Gastrocnemius medialis (tissue), 4 donors: ENCODE results near the gene YJU2. TPM values are rescaled to one million over a fixed set of nuclear protein-coding genes. Genes with fewer than 3 reads are reported as not detected.

Experiments
- ATAC-seq, 2 donors: fragments of 150-250 bp; one replicate each; pipeline ENCODE4 v1.9.1; 2016
- DNase-seq, 2 donors: peaks; one replicate each; pipeline ENCODE4 v3.0.0-alpha.2; 2019
- H3K27ac ChIP-seq, 4 donors: fragments of 200-600 bp; sonication (generic); 1 replicate in 1 of 4; 2 replicates in 3 of 4; pipeline ENCODE4 v1.5.1; 2016 to 2018; ENCODE audit warnings: mild to moderate bottlenecking in 2 of 4, moderate library complexity in 1 of 4
- H3K27me3 ChIP-seq, 3 donors: fragments of 200-600 bp; sonication (generic) in 2 of 3; 1 replicate in 1 of 3; 2 replicates in 2 of 3; pipeline versions ENCODE4 v1.5.1 to v1.6.0; 2016 to 2019; ENCODE audit warnings: mild to moderate bottlenecking in 1 of 3, moderate library complexity in 1 of 3
- H3K36me3 ChIP-seq, 2 donors: fragments of 200-600 bp; sonication (generic) in 1 of 2; one replicate each; pipeline ENCODE4 v1.5.1; 2017 to 2018
- H3K4me1 ChIP-seq, 2 donors: fragments of 200-600 bp; sonication (generic) in 1 of 2; one replicate each; pipeline ENCODE4 v1.5.1; 2016 to 2017; ENCODE audit warnings: mild to moderate bottlenecking in 2 of 2
- H3K4me3 ChIP-seq, 4 donors: fragments of 200-600 bp; sonication (generic) in 3 of 4; 1 replicate in 1 of 4; 2 replicates in 3 of 4; pipeline ENCODE4 v1.5.1; 2016 to 2019; ENCODE audit warnings: mild to moderate bottlenecking in 2 of 4
- H3K9me3 ChIP-seq, 3 donors: fragments of 200-600 bp; sonication (generic) in 2 of 3; 1 replicate in 1 of 3; 2 replicates in 2 of 3; pipeline ENCODE4 v1.5.1; 2016 to 2019
- POLR2A ChIP-seq, 2 donors: fragments of 450-650 bp; IDR thresholded peaks; one replicate each; pipeline ENCODE4 v1.6.1; 2017; ENCODE audit warnings: antibody characterized with exemption in 2 of 2, mild to moderate bottlenecking in 2 of 2, moderate library complexity in 2 of 2
- in situ Hi-C, 4 donors: fragments of 200-750 bp; cut with MboI; loops; one replicate each; pipeline versions ENCODE4 v1.15.0 to v1.8.0; 2017; ENCODE audit warnings: low sequenced_read_pairs in 4 of 4
- intact Hi-C: fragments of 100-400 bp; cut with DNase I; formaldehyde crosslinking; loops from one replicate; pipeline ENCODE4 v1.15.1; 2023; ENCODE audit warnings: low total_unique reads
- total RNA-seq, 4 donors: library from RNA; depleted of rRNA; stranded (reverse); fragments of >200 nt; gene quantifications; one replicate each; pipeline versions ENCODE4 v1.1.0 to v1.2.3, GENCODE V29; 2016
- TF ChIP-seq, protein P1 (sequence below), 5 experiments: fragments of 450-650 bp in 3 of 5; fragments of 200-600 bp in 2 of 5; sonication (generic) in 2 of 5; IDR thresholded peaks in 4 of 5; conservative IDR thresholded peaks in 1 of 5; 1 replicate in 4 of 5; 2 replicates in 1 of 5; pipeline ENCODE4 v1.5.1; 2016 to 2019; ENCODE audit warnings: antibody characterized with exemption in 5 of 5, mild to moderate bottlenecking in 3 of 5, moderate library complexity in 3 of 5

The YJU2 gene
- total RNA-seq, 4 donors from 2014 or later = 13.5 to 37.8 (median 19.9) TPM

DNA sequence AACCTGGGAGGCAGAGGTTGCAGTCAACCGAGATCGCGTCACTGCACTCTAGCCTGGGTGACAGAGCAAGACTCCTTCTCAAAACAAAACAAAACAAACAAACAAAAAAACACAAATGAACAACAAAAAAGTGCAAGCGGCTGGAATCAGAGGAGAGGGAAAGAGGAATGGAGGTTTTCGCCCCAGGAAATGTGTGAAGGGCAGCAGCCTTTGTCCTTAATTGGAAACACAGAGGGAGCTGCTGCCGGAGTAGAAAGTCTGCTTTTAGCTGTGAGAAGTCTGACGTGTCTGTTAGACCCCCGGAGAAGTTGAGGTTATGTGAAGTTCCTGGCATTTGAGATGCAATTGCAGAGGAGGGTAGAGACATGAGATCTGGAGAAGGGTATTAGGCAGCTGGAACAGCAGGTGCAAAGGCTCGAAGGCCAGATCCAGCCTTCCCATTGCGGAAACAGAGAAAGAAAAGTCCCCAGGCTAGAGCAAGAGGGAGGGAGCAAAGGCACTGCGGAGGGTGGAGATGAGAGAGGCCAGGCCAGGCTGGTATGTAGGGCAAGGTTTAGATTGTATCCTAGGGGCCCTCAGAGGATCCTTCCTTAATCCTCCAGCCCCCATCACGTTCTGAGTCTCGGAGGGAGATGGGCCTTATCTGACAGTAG is 54.8 kb downstream of the YJU2 start:
- in situ Hi-C loops (no loop called here), intact Hi-C loops (no loop called here)
- ATAC-seq = no peak
- H3K27ac ChIP-seq = no peak overlapping the region
- no peaks in the 10 kb centered on the region for H3K4me1 ChIP-seq
- DNase-seq = no peak
- TF ChIP-seq POLR2A (IDR thresholded peaks at IDR 0.05) = no peak
- TF ChIP-seq, protein P1, sequence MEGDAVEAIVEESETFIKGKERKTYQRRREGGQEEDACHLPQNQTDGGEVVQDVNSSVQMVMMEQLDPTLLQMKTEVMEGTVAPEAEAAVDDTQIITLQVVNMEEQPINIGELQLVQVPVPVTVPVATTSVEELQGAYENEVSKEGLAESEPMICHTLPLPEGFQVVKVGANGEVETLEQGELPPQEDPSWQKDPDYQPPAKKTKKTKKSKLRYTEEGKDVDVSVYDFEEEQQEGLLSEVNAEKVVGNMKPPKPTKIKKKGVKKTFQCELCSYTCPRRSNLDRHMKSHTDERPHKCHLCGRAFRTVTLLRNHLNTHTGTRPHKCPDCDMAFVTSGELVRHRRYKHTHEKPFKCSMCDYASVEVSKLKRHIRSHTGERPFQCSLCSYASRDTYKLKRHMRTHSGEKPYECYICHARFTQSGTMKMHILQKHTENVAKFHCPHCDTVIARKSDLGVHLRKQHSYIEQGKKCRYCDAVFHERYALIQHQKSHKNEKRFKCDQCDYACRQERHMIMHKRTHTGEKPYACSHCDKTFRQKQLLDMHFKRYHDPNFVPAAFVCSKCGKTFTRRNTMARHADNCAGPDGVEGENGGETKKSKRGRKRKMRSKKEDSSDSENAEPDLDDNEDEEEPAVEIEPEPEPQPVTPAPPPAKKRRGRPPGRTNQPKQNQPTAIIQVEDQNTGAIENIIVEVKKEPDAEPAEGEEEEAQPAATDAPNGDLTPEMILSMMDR (IDR thresholded peaks at IDR 0.05 in 4 of 5, conservative IDR thresholded peaks at IDR 0.05 in 1 of 5) = no peak
- H3K4me3 ChIP-seq = no peak overlapping the region
- H3K27me3 ChIP-seq = peaks cover 12 to 25% (median 16%) of the 10 kb centered on the region in 3 donors
- H3K36me3 ChIP-seq = no peaks in the 10 kb centered on the region
- no peaks in the 10 kb centered on the region for H3K9me3 ChIP-seq

DNA sequence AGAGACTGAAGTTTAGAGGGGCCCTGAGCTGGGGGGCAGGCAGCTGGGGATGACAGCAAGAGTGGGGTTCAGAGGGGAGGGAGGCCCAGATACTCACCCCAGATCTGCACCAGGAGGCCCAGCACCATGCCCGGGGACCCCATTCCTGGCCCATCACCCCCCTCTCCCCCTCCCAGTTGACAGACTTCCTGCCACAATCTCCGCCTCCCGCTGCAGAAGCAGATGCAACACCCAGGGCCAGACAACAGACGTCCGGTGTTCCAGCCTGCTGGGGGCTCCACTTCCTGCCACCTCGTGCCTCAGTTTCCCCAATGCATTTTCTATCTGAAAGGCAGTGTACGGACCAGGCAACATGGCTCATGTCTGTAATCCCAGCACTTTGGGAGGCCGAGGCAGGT is 55.4 kb downstream of the YJU2 start, which contains the start of gene TMIGD2:
TSS of gene TMIGD2 (minus strand) at position 147 of the 398 bp plus-strand sequence. CDS start at position 143, 4 bp downstream.
- H3K27ac ChIP-seq = no peak within 1 kb of the TSS
- H3K9me3 ChIP-seq = no peaks in the 10 kb centered on the region
- H3K36me3 ChIP-seq = no peaks in the 10 kb centered on the region
- intact Hi-C loops = no loop called here
- no peak within 1 kb of the TSS for H3K4me3 ChIP-seq
- ATAC-seq (no peak), DNase-seq (no peak)
- TF ChIP-seq POLR2A (IDR thresholded peaks at IDR 0.05) = no peak
- TF ChIP-seq, protein P1 (IDR thresholded peaks at IDR 0.05 in 4 of 5, conservative IDR thresholded peaks at IDR 0.05 in 1 of 5) = no peak
- in situ Hi-C loops = no loop called here
- no peaks in the 10 kb centered on the region for H3K4me1 ChIP-seq
- H3K27me3 ChIP-seq = peaks cover 12 to 20% (median 14%) of the 10 kb centered on the region in 3 donors

DNA sequence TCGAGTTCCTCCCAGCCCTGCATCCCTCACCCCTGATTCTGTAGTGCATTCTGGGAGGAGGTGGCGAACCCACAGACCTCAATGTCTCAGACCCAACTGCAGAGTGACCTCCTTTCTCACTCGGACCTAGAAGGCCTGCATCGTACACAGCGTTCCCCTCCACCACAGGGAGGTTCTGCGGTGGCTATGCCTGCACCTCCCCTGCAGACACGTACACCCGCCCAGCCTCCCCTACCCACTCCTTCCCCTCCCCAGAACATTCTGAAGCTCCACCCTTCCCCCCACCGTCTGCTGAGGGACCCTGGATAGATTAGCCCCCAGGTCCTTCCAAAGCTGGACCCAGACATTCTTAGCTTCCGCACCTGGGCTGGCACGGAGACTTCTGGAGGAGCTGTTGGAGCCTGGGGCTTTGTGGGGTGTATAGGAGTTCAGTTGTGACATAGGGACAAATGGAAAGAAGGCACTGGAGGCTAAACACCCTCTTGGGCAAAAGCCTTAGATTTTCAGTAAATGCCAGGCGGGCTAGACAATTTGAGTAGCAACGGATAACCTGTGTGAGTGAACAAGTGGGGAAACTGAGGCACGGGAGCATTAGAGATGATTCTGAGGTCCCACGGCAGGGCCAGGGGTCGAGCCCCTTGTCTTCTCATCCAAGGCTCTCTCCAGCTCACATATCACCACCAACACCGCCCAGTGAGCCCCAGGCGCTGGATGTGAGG is 57.1 kb downstream of the YJU2 start:
- in situ Hi-C loops = no loop called here
- H3K9me3 ChIP-seq = no peaks in the 10 kb centered on the region
- intact Hi-C loops = no loop called here
- no peak for DNase-seq
- peaks cover 12 to 19% (median 13%) of the 10 kb centered on the region in 3 donors for H3K27me3 ChIP-seq
- H3K36me3 ChIP-seq = no peaks in the 10 kb centered on the region
- H3K4me3 ChIP-seq = no peak overlapping the region
- TF ChIP-seq POLR2A (IDR thresholded peaks at IDR 0.05) = no peak
- TF ChIP-seq, protein P1 (IDR thresholded peaks at IDR 0.05 in 4 of 5, conservative IDR thresholded peaks at IDR 0.05 in 1 of 5) = no peak
- H3K4me1 ChIP-seq = no peaks in the 10 kb centered on the region
- no peak overlapping the region for H3K27ac ChIP-seq
- ATAC-seq = no peak

DNA sequence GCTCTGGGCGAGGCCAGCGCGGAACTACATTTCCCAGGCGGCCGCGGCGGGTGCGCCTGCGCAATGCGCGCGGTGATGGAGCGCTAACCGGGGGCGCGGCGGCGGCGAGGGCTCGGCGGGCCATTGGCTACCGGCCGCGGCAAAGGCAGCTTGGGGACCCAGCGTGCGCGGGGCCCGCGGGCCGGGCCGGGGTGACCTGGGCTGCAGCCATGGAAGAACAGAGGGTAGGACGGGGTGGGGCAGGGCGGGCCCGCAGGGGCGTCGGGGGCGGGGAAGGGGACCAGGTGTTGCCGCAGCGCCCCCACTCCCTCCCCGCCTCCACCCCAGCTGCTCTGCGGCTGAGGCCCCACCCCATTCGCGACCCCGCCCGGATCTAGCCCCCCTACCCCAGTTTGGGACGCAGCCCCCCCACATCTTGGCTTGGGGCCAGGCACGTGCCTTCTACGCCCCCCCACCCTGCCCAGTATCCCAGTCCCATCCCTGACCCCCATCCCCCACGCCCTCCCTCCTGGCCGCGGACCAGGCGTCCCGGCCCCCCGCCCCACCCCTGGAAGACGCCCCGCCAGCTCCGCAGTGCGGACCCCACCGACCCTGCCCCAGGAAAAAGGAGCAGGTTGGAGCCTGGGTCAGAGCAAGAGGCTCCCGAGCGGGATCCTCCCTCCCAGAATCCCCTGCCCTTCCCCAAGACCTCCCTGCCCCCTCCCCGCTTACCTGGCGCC is 57.8 kb downstream of the YJU2 start, which contains the start of gene FSD1:
TSS of gene FSD1 (plus strand) at position 61 of the 719 bp plus-strand sequence. CDS start at position 210, 149 bp downstream.
- TF ChIP-seq, protein P1 (IDR thresholded peaks at IDR 0.05 in 4 of 5, conservative IDR thresholded peaks at IDR 0.05 in 1 of 5) = no peak
- no peak for TF ChIP-seq POLR2A (IDR thresholded peaks at IDR 0.05)

More for the DNA sequence above, 57.8 kb downstream of the YJU2 start, which contains the start of gene FSD1:
- H3K4me3 ChIP-seq = no peak within 1 kb of the TSS
- H3K4me1 ChIP-seq = no peaks in the 10 kb centered on the region
- no peaks in the 10 kb centered on the region for H3K36me3 ChIP-seq
- H3K9me3 ChIP-seq = no peaks in the 10 kb centered on the region
- intact Hi-C loops (no loop called here), in situ Hi-C loops (no loop called here)
- no peak within 1 kb of the TSS for H3K27ac ChIP-seq
- ATAC-seq (no peak), DNase-seq (no peak)
- H3K27me3 ChIP-seq = peaks cover 12 to 19% (median 13%) of the 10 kb centered on the region in 3 donors
